ENCODE measurements around the gene RARA.

The RARA gene

GRCh38 chr17:40317345-40317873 is 8.4 kb downstream of the RARA start:
- DNase-seq: peak; percentile 20

GRCh38 chr17:40317880-40318829 is 9.2 kb downstream of the RARA start:
- peak; percentile 84 for DNase-seq

- DNase-seq: peak; percentile 13
Measured at GRCh38 chr17:40318830-40319391, 9.9 kb downstream of the RARA start.

GRCh38 chr17:40319651-40320540 is 10.9 kb downstream of the RARA start:
- DNase-seq: peak; percentile 78

GRCh38 chr17:40320756-40321523 is 12.0 kb downstream of the RARA start:
- no peak for DNase-seq

GRCh38 chr17:40321524-40321929 is 12.5 kb downstream of the RARA start:
- DNase-seq: no peak

- no peak for DNase-seq
Measured at GRCh38 chr17:40321961-40322357, 13.0 kb downstream of the RARA start.

GRCh38 chr17:40322358-40323315 is 13.7 kb downstream of the RARA start:
- peak; percentile 79 for DNase-seq

- no peak for DNase-seq
Measured at GRCh38 chr17:40323391-40324381, 14.7 kb downstream of the RARA start.

- no peak for DNase-seq
Measured at GRCh38 chr17:40325156-40326013, 16.4 kb downstream of the RARA start.

- DNase-seq: peak; percentile 54
Measured at GRCh38 chr17:40326014-40326831, 17.2 kb downstream of the RARA start.

- no peak for DNase-seq
Measured at GRCh38 chr17:40326832-40327199, 17.8 kb downstream of the RARA start.

- no peak for DNase-seq
Measured at GRCh38 chr17:40327244-40327729, 18.3 kb downstream of the RARA start.

GRCh38 chr17:40327735-40328385 is 18.9 kb downstream of the RARA start:
- DNase-seq: no peak

- DNase-seq: no peak
Measured at GRCh38 chr17:40328386-40328766, 19.4 kb downstream of the RARA start.

GRCh38 chr17:40329839-40330794 is 21.1 kb downstream of the RARA start:
- no peak for DNase-seq

Measured in activated CD4-positive, alpha-beta T cell treated with anti-CD3 and anti-CD28 coated beads for 1 hour (primary cell).